ENCODE results near the gene SOX15. TPM values are rescaled to one million over a fixed set of nuclear protein-coding genes. Genes with fewer than 3 reads are reported as not detected.

The SOX15 gene
- polyA plus RNA-seq, 1 donor from 2014 or later, result 0.47 TPM

DNA sequence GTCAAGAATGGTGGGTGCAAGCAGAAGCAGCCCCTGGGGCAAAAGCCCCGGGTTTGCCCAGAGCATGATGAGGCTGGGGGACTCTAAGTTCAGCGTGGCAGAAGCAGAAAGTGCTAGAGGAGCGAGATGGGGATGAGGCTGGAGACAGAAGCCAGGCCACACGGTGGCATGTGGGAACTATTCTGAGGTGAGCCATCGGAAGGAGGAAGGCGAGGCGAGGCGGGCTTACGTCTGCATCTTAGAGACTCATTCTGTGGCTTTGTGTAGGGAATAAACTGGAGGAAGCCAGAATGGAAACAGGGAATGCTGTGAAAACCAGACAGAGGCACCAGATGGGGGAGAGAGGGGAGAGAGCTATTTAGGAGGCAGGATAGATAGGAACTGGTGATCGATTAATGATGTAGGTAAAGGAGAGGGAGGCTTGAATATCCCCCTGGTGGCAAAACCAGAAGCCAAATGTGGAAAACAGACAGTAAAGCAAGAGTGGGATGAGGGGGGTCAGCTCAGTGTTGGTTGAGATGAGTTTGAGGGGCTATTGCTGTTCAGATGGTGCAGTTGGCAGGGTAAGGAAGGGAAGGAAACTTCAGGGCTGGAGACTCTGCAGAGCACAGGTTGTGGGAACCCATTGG lies 34.5 kb downstream of the SOX15 start:
- H3K27me3 ChIP-seq (ENCODE audit: insufficient read depth, low read depth, low read length), result no peaks in the 10 kb centered on the region
- H3K4me3 ChIP-seq (ENCODE audit: low read length), result no peak overlapping the region
- no peak overlapping the region for H2AFZ ChIP-seq (ENCODE audit: low read depth, low read length)
- H3K9me2 ChIP-seq (ENCODE audit: insufficient read depth, low read length), result no peaks in the 10 kb centered on the region
- H3K4me2 ChIP-seq (ENCODE audit: low read length), result no peak overlapping the region
- no peaks in the 10 kb centered on the region for H4K20me1 ChIP-seq (ENCODE audit: insufficient read depth)
- no peak overlapping the region for H3K27ac ChIP-seq (ENCODE audit: low read length)
- no peaks in the 10 kb centered on the region for H3F3A ChIP-seq (ENCODE audit: insufficient read depth, low read length, poor library complexity, severe bottlenecking)
- no peak overlapping the region for H3K9ac ChIP-seq (ENCODE audit: low read length)
- no peaks in the 10 kb centered on the region for H3K36me3 ChIP-seq (ENCODE audit: insufficient read depth, low read length)
- no peak for TF ChIP-seq MXI1 (conservative IDR thresholded peaks at IDR 0.05; ENCODE audit: poor library complexity, severe bottlenecking)
- no peak for TF ChIP-seq TAF1 (IDR thresholded peaks at IDR 0.05; ENCODE audit: low read depth)
- no peaks in the 10 kb centered on the region for H3K9me3 ChIP-seq (ENCODE audit: low read length)
- H3K79me2 ChIP-seq (replicated peaks; ENCODE audit: insufficient read depth, low read length), result no peaks in the 10 kb centered on the region

DNA sequence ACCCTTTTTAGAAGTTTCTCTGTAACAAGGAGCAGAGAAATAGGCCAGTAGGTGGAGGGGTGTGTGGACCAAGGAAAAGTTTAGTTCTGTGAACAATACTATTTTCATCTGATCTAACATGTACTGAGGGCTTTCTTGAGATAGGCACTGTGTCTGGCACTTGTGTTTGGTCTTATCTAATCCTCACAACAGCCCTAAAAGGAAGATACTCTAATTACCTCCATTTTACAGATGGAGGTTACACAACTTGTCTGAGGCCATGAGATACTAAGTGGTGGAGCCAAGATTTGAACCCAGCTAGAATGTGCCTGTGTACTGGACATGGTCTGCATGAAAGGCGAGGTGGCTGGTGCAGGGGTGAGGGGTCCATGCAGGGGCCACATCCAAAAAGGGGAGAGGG lies 36.5 kb downstream of the SOX15 start:
- Histone ChIP-seq H3K4me3 (ENCODE audit: low read length) (no peak overlapping the region), H4K20me1 (ENCODE audit: insufficient read depth) (no peaks in the 10 kb centered on the region), H3F3A (ENCODE audit: insufficient read depth, low read length, poor library complexity, severe bottlenecking) (no peaks in the 10 kb centered on the region), H3K27ac (ENCODE audit: low read length) (no peak overlapping the region), H3K9me3 (ENCODE audit: low read length) (no peaks in the 10 kb centered on the region), H3K27me3 (ENCODE audit: insufficient read depth, low read depth, low read length) (peaks cover 12% of the 10 kb centered on the region), H2AFZ (ENCODE audit: low read depth, low read length) (no peak overlapping the region), H3K9ac (ENCODE audit: low read length) (no peak overlapping the region), H3K36me3 (ENCODE audit: insufficient read depth, low read length) (no peaks in the 10 kb centered on the region), H3K9me2 (ENCODE audit: insufficient read depth, low read length) (no peaks in the 10 kb centered on the region), H3K4me2 (ENCODE audit: low read length) (no peak overlapping the region), H3K79me2 (replicated peaks; ENCODE audit: insufficient read depth, low read length) (no peaks in the 10 kb centered on the region)
- TF ChIP-seq CTCF (IDR thresholded peaks at IDR 0.05; ENCODE audit: poor library complexity, severe bottlenecking) (no peak), SMC3 (conservative IDR thresholded peaks at IDR 0.05; ENCODE audit: poor library complexity) (no peak), POLR2AphosphoS5 (IDR thresholded peaks at IDR 0.05) (no peak), EZH2 (IDR thresholded peaks at IDR 0.05; ENCODE audit: borderline replicate concordance, insufficient read depth, low read length, poor library complexity, severe bottlenecking) (no peak), EP300 (conservative IDR thresholded peaks at IDR 0.05; ENCODE audit: poor library complexity, severe bottlenecking) (no peak), MXI1 (conservative IDR thresholded peaks at IDR 0.05; ENCODE audit: poor library complexity, severe bottlenecking) (no peak), RAD21 (conservative IDR thresholded peaks at IDR 0.05) (no peak)
- TF ChIP-seq, protein P1, sequence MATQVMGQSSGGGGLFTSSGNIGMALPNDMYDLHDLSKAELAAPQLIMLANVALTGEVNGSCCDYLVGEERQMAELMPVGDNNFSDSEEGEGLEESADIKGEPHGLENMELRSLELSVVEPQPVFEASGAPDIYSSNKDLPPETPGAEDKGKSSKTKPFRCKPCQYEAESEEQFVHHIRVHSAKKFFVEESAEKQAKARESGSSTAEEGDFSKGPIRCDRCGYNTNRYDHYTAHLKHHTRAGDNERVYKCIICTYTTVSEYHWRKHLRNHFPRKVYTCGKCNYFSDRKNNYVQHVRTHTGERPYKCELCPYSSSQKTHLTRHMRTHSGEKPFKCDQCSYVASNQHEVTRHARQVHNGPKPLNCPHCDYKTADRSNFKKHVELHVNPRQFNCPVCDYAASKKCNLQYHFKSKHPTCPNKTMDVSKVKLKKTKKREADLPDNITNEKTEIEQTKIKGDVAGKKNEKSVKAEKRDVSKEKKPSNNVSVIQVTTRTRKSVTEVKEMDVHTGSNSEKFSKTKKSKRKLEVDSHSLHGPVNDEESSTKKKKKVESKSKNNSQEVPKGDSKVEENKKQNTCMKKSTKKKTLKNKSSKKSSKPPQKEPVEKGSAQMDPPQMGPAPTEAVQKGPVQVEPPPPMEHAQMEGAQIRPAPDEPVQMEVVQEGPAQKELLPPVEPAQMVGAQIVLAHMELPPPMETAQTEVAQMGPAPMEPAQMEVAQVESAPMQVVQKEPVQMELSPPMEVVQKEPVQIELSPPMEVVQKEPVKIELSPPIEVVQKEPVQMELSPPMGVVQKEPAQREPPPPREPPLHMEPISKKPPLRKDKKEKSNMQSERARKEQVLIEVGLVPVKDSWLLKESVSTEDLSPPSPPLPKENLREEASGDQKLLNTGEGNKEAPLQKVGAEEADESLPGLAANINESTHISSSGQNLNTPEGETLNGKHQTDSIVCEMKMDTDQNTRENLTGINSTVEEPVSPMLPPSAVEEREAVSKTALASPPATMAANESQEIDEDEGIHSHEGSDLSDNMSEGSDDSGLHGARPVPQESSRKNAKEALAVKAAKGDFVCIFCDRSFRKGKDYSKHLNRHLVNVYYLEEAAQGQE (IDR thresholded peaks at IDR 0.05; ENCODE audit: borderline replicate concordance), result no peak
